GM12801 (cell line): ENCODE data around the gene TBXA2R.

ENCODE experiments used
- TF ChIP-seq, protein P1 (sequence below): IDR thresholded peaks from one replicate; pipeline ENCODE4 v1.5.1; 2011; ENCODE audit warnings: control low read depth; ENCODE audit not compliant: insufficient read length; ENCODE audit errors: extremely low read depth

Gene TBXA2R

DNA sequence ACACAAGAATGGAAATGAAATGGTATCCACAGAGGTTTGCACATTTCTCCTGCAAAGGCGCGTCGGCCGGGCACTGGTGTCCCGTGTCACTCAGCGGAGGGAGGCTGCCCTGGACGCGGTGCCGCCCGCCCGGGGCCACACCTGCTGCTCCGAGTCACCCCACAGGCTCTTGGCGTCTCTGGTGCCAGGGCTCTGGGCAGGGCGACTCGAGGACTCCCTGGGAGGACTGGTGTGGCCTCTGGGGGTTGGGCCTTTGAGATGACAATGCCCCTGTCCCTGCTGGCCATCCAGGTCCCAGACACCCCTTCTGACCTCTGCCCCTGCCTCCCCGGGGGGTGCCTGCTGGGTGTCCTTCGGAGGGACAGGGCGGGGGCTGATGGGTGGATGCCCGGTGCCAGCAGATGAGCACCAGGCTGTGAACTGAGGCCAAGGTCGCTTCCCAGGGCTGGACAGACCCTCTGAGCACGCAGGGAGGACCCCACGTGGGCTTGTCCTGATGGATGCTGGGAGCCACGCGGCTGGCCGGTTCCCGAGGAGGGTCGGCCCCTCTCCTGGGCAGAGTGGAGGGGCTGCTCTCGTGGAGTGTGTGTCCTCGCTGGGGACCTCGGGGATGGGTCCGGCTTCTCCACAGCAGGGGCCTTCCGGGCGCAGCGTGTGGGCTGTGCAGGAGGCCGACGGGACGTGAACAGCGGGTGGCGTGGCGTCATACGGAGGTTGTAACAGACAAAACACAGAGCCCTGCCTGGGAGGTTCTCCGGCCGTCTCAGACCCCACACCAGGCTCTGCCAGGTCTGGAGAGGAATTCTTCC, 24.6 kb upstream of the TBXA2R start:
- TF ChIP-seq, protein P1, sequence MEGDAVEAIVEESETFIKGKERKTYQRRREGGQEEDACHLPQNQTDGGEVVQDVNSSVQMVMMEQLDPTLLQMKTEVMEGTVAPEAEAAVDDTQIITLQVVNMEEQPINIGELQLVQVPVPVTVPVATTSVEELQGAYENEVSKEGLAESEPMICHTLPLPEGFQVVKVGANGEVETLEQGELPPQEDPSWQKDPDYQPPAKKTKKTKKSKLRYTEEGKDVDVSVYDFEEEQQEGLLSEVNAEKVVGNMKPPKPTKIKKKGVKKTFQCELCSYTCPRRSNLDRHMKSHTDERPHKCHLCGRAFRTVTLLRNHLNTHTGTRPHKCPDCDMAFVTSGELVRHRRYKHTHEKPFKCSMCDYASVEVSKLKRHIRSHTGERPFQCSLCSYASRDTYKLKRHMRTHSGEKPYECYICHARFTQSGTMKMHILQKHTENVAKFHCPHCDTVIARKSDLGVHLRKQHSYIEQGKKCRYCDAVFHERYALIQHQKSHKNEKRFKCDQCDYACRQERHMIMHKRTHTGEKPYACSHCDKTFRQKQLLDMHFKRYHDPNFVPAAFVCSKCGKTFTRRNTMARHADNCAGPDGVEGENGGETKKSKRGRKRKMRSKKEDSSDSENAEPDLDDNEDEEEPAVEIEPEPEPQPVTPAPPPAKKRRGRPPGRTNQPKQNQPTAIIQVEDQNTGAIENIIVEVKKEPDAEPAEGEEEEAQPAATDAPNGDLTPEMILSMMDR = no peak

DNA sequence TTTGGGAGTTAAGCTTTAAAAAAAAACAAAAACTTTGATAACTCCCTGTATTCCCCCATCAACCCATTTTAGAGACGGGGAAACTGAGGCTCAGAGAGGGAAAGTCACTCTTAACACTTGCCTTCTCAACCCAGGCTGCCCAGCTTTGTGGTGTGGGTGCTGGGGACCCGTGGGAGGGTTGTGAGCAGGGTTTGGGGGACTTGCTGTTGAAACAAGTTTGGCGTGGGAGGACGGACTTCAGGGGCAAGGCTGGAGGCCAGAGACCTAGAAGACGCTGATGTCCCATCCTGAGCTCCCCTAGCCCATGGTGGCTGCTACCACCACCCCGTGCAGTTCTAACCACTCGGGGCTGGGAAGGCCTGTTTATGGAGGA, 20.7 kb upstream of the TBXA2R start:
- TF ChIP-seq, protein P1 = no peak

DNA sequence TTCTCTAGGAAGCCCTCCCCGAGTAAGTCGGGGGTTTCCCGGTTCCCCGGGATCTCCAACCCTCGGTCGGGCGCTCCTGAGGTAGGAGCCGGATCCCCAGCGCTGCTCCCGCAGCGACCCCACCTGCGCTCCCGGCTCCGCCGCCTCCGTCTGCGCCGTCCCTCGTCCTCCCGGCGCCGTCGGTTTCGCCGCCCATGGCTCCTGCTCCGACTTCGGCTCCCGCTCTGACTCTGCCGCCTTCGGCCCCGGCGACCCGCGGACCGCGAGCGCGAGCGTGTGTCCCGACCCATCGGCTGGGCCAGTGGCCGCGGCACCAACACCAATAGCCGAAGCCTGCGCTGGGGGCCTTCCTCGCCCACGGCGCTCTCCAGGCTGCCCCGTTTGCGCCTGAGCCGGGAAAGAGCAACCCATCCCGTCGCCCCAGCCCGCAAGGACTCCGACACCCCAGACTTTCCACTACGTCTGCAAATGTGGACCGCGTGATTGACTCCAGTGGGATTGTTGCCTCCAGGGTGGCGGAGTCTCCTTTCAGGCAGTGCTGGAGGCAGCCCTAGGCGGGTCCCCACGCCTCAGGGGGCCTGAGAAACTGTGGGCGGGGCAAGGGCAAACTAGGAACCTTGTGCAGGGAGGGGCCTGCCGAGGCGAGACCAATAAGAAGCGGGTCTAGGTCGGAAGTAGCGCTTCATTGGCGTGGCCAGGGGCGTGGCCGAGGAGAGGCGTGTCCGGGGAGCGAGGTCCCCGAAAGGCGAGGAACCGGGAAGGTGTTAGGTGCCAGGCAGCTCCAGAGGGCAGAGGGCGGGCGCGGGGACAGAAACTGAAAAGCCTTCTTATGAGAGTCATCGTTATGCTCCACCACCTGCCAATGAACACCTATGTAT, 20.0 kb upstream of the TBXA2R start, which contains the start of gene CACTIN:
TSS of gene CACTIN (minus strand) at position 318 of the 878 bp plus-strand sequence. CDS start at position 290, 28 bp downstream.
- TF ChIP-seq, protein P1 = no peak

DNA sequence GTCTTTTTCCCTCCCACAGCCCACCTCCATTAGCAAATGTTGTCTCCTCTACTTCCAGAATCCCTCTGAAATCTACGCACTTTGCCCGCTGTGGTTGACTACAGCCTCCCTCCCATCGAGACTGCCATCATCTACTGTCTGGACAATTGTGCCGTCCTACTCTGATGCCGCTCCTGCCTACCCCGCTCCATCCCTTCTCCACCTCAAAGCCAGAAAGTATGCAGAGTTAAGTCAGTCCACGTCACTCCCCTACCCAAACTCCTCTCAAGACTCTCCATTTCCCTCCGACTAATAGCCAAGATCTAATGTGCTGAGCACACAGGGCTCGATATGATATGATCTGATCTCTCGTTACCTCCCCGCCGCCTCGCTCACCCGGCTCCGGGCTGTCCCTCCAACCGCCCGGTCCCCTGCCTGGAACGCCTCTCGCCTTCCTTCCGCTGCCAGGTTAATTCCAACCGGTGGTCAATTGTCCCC, 19.4 kb upstream of the TBXA2R start:
- TF ChIP-seq, protein P1 = no peak

DNA sequence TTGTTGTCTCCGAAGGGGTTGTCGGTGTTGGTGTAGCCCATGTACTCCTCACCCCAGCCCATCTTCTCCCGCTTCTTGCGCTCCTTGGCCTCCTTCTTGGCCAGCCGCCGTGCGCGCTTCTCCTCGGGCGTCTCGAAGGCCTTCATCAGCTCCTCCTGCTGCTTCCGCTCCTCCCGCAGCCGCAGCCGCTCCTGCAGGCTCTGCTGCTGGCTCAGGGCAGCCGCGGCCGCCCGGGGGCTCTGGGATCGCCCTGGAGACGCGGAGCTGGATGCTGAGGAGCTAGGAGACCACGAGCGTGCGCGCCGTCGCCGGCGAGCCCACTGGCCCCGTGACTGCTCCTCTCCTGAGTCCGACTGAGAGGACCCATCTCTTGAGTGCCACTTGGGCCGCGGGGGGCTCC, 17.0 kb upstream of the TBXA2R start:
- TF ChIP-seq, protein P1 = no peak

DNA sequence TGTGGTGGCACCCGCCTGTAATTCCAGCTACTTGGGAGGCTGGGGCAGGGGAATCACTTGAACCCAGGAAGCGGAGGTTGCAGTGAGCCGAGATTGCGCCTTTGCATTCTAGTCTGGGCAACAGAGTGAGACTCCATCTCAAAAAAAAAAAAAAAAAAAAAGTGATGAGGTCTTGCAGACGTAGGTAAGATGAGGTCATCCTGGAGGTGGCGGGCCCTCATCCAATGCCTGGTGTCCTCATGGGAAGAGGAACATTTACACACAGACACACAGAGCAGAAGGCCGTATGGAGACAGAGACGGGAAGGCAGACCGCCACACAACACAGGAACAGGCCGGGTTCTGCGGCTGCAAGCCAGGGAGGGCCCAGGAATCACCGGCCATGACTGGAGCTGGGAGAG, 15.5 kb upstream of the TBXA2R start:
- TF ChIP-seq, protein P1 = no peak

DNA sequence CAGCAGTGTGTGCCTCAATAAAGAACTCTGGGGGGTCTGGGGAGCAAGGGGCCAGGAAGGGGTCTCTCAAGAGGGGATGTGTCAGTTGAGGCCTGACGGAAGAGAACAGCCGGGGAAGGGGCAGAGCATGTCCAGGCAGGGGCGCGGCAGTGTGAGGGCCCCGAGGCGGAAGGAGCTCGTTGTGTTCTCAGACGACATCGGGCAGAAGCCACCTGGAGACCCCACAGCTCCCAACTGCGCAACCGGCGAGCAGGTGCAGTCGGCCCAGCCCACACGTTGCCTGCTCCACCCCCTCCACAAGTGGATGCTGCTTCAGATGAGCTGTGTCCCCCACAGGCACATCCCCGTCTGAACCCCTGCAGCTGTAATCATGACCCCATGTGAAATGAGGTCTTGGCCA, 15.0 kb upstream of the TBXA2R start:
- TF ChIP-seq, protein P1 = no peak
